GM18505 (cell line): Measurements from ENCODE around the gene IKZF5.
A peak's percentile ranks its signal among the peaks of the same experiment; 100 is the strongest.

Experiments
- ATAC-seq: cut with Tn5 transposase; IDR thresholded peaks from one replicate; pipeline ENCODE4 v1.9.1; 2021; ENCODE audit not compliant: unreplicated experiment
- POLR2A ChIP-seq: IDR thresholded peaks from 4 replicates; pipeline ENCODE4 v1.6.1; 2011; ENCODE audit warnings: borderline replicate concordance; ENCODE audit not compliant: insufficient read depth, insufficient read length; ENCODE audit errors: extremely low read depth

IKZF5 gene

DNA sequence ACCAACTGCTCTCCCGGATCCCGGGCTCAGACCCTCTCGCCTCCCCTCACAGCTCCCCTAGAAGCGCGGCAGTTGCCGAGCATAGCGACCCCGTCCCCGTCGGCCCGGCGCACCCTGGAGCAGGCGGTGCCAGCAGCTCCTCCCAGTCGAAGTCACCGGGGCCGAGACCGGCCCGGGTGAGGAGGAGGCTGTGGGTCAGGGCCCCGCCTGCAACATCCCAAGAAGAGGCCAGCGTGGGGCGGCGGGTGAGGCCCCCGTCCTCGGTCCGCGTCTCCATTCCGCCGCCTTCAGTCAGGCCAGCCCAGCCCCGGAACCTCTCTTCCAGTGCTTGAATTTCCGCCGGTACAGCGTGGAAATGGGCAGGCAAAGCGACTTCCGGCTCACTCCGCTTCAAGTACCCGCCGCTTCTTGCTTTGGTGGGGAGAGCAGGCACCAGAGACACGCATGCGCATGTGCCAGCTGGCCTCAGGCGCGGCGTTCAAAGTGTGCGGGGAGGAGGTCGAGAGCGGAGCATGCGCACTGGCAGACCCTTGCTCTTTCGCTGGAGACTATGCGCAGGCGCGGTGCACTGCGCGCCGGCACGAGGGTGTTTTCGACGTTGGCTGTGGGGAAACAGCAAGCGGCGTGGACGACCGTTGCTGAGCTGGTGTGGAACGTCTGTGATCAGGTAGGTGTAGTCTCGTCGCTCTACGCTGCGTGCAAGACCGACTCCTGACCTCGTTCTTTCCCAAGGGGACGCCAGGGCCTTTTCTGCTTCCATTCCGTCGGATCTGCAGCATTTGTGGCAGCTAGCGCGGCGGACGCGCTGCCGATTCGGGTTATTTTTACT lies 54.5 kb downstream of the IKZF5 start, which contains the start of gene C10orf88:
Gene C10orf88 (minus strand): TSS at position 326 of the 829 bp plus-strand sequence. CDS start 49 bp downstream, at position 277.
- peak; percentile 97 for ATAC-seq
- TF ChIP-seq POLR2A, result peak; percentile 77

DNA sequence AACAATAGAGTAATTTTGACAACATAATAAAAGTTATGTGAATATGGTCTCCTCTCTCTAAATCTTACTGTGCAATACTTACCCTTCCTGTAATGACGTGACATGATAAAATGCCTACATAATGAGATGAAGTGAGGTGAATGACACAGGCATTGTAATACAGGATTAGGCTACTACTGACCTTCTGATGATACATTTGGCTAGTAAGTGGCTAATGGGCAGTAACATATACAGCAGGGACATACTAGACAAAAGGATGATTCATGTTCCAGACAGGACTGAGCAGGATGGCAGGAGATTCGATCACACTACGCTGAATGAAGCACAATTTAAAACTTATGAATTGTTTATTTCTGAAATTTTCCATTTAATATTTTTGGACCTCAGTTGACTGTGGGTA lies 59.3 kb downstream of the IKZF5 start:
- no peak for TF ChIP-seq POLR2A
- no peak for ATAC-seq
